Body of pancreas (tissue), 4 donors: Measurements from ENCODE around the gene CISH.

Source experiments
- POLR2A ChIP-seq, 3 donors: fragments of 450-650 bp; IDR thresholded peaks; one replicate each; pipeline ENCODE4 v1.6.1; 2016; ENCODE audit warnings: antibody characterized with exemption in 3 of 3, mild to moderate bottlenecking in 2 of 3
- TF ChIP-seq, protein P1 (sequence below), 7 experiments: fragments of 450-650 bp in 4 of 7; fragments of 200-600 bp in 3 of 7; sonication (generic) in 3 of 7; IDR thresholded peaks; one replicate each; pipeline ENCODE4 v1.5.1; 2016 to 2019; ENCODE audit warnings: antibody characterized with exemption in 7 of 7

DNA sequence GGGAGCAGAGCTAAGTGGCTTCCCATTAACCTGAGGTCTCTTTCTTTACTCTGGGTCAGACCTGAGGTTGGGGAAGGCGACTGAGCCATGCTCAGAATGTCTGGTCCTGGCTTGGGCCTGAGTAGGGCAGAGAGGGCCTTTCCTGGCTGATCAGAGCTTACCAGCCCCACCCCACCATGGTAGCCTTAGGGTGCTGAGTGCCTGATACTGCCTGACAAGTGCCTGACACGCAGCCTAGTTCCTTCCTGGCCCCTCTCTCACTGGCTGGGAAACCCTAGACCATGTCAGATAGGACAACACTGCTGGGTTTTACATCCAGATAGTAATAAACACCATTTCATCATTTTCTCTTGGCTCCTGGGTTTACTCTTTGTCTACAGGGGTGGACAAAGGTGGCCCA lies 37.4 kb upstream of the CISH start:
- TF ChIP-seq POLR2A (IDR thresholded peaks at IDR 0.05): no peak
- TF ChIP-seq, protein P1, sequence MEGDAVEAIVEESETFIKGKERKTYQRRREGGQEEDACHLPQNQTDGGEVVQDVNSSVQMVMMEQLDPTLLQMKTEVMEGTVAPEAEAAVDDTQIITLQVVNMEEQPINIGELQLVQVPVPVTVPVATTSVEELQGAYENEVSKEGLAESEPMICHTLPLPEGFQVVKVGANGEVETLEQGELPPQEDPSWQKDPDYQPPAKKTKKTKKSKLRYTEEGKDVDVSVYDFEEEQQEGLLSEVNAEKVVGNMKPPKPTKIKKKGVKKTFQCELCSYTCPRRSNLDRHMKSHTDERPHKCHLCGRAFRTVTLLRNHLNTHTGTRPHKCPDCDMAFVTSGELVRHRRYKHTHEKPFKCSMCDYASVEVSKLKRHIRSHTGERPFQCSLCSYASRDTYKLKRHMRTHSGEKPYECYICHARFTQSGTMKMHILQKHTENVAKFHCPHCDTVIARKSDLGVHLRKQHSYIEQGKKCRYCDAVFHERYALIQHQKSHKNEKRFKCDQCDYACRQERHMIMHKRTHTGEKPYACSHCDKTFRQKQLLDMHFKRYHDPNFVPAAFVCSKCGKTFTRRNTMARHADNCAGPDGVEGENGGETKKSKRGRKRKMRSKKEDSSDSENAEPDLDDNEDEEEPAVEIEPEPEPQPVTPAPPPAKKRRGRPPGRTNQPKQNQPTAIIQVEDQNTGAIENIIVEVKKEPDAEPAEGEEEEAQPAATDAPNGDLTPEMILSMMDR (IDR thresholded peaks at IDR 0.05): no peak
